IPS-18a (cell line): Measurements from ENCODE around the gene SLC39A11.

Experiments
- H3K27ac ChIP-seq: one replicate; pipeline ENCODE4 v1.5.1; 2013; ENCODE audit warnings: low read length
- H3K27me3 ChIP-seq: one replicate; pipeline ENCODE4 v1.6.1; 2013; ENCODE audit warnings: mild to moderate bottlenecking, low read length; ENCODE audit not compliant: control insufficient read depth, insufficient read depth
- H3K36me3 ChIP-seq: one replicate; pipeline ENCODE4 v1.6.1; 2013; ENCODE audit warnings: low read depth, low read length; ENCODE audit not compliant: control insufficient read depth
- H3K4me1 ChIP-seq: one replicate; pipeline ENCODE4 v1.6.1; 2013; ENCODE audit warnings: low read depth, low read length; ENCODE audit not compliant: control insufficient read depth
- H3K4me3 ChIP-seq: one replicate; pipeline ENCODE4 v1.5.1; 2013; ENCODE audit warnings: low read length
- H3K9ac ChIP-seq: one replicate; pipeline ENCODE4 v1.6.1; 2013; ENCODE audit warnings: mild to moderate bottlenecking, low read length, moderate library complexity
- H3K9me3 ChIP-seq: one replicate; pipeline ENCODE4 v1.6.1; 2013; ENCODE audit warnings: low read depth, low read length; ENCODE audit not compliant: control insufficient read depth

Gene SLC39A11

DNA sequence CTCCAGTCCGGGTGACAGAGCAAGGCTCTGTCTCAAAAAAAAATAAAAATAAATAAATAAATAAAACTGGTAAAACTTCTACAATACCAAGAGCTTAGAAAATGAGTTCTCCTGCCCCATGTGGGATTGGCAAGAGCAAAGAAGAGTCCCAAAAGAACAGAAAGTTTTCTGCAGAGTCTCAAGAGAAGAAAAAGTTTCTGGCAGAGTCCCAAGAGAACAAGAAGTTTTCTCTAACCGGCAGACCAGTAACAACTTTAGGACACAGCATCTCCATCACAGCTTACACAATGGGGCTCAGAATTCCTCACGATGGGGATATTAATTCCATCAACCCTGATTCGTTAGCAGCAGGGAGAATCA, 1.1 kb downstream of the SLC39A11 start:
- H3K27ac ChIP-seq, result no peak overlapping the region

DNA sequence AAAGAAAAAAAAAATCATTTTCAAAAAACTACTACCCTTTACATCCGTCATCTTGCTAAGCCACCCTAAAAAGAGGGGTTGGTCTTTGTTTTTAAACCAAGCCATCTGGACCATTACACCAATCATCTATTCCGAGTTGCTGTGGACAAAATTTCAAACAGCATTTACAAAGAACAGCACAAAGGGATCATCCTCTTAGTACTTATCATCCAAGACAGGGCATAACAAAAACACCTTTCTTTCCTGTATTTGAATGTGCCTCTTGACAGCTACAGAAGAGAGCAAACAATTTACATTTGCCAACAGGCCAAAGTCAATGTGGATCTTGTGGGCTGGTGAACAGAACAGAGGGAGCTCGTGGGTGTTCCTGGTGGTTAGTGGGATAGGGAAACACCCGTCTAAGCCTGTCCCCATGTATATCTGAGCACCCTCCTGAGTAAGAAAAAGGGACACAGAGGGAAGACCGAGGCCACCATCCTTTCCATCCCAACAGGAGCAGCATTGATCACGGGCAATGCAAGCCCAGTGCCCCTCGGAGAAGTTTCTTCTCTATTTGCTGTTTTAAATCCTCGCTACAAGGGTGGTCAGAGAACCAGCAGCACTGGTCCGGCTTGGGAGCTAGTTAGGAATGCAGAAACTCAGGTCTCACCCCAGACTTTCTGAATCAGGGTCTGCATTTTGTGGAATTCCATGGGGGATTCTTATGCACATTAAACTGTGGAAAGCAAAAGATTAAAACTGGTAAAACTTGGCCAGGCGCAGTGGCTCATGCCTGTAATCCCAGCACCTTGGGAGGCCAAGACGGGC, 1.9 kb downstream of the SLC39A11 start:
- no peak overlapping the region for H3K4me3 ChIP-seq
- H3K36me3 ChIP-seq, result no peaks in the 10 kb centered on the region
- H3K27ac ChIP-seq, result no peak overlapping the region
- no peak overlapping the region for H3K9ac ChIP-seq
- H3K27me3 ChIP-seq, result no peaks in the 10 kb centered on the region
- H3K9me3 ChIP-seq, result no peaks in the 10 kb centered on the region
- H3K4me1 ChIP-seq, result peaks cover 16% of the 10 kb centered on the region

More for the DNA sequence above, 1.1 kb downstream of the SLC39A11 start:
- Histone ChIP-seq H3K36me3 (no peaks in the 10 kb centered on the region), H3K4me3 (peak overlapping the region; percentile 70), H3K4me1 (peaks cover 16% of the 10 kb centered on the region), H3K27me3 (no peaks in the 10 kb centered on the region), H3K9me3 (no peaks in the 10 kb centered on the region), H3K9ac (no peak overlapping the region)

DNA sequence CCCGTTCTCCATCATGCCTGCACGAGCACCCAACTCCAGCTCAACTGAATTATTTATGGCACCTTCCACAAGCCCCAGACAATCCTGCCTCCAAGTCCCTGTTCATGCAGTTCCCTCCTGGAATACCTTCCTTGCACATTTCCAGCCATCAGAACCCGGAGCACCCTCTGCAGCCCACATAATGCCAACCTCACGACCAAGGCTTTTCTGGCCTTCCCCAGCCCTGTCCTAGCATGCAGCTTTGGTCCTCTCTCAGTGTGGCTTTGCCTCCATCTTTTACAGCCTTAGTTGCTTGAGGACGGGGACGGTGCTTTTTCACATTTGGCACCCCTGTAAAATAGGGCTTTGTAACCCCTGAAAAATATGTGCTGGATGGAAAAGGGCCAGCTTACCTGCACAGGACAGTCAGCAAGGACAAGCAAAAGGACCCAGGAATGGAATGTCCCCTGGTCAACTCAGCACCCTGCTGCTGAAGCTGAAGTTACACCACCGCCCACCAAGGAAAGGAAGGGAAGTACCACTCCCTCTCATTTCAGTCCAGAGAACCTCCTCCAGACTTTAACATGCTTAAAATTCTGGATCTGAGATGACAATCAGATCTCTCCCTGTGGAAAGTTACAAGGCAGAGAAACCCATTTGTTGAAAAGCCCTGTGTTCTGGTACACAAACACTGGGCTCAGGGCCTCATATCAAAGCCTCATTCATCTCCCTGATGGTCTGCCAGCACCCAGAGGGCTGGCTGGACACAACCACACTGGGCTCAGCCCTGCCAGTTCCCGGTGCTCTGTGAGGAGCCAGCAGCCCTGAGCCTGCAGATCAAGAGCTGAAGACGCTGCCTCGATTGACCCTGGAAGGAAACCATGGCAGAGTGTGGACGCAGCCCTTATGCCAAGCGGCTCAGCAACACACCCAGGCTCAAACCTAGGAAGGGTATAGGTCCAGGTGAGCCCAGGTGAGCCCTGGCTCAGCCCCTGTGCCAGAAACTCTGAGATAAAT, 2.9 kb downstream of the SLC39A11 start:
- no peak overlapping the region for H3K27ac ChIP-seq
- H3K4me1 ChIP-seq, result peaks cover 16% of the 10 kb centered on the region
- H3K9ac ChIP-seq, result no peak overlapping the region
- H3K36me3 ChIP-seq, result no peaks in the 10 kb centered on the region
- no peak overlapping the region for H3K4me3 ChIP-seq
- no peaks in the 10 kb centered on the region for H3K9me3 ChIP-seq
- no peaks in the 10 kb centered on the region for H3K27me3 ChIP-seq

DNA sequence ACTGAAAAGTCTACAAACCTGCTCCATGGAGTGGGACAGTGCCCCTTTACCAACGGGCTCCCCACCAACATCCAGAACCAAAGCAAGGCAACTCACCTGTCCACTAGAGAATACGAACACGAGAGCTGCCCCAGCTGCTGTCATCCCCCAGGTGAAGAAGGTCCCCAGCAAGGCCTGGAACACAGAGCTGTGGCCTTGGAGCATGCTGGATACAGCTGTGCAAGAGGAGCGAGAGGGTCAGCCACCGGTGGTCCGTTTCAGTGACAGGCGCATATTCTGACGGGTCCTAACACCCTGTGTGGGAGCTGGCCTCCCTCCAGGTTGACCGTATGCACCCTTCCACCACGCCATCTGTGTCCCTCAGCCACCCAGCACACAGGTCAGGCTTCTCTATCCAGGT, 3.9 kb downstream of the SLC39A11 start:
- H3K27ac ChIP-seq, result no peak overlapping the region
- H3K36me3 ChIP-seq, result no peaks in the 10 kb centered on the region
- no peak overlapping the region for H3K4me3 ChIP-seq
- no peak overlapping the region for H3K9ac ChIP-seq
- peaks cover under 1% of the 10 kb centered on the region for H3K9me3 ChIP-seq
- H3K27me3 ChIP-seq, result no peaks in the 10 kb centered on the region
- H3K4me1 ChIP-seq, result peaks cover 16% of the 10 kb centered on the region

DNA sequence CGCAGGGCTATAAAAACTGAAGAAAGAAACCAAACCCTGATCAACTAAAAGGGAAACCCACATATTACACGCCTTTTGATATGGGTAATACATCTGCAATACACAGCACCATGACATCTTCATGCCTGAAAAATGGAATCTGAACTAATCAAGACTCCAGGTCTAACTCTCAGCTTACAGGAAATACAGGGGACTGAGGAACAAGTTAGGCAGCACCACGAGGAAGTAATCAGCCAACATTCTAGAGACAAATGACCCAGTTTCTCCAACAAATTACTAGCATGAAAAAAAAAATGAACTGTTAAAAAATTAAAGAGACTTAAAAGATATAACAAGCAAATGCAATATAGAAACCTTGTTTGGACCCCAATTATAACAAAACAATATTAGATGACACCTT, 9.1 kb downstream of the SLC39A11 start:
- no peak overlapping the region for H3K27ac ChIP-seq
- no peaks in the 10 kb centered on the region for H3K27me3 ChIP-seq
- H3K9me3 ChIP-seq, result peaks cover 4% of the 10 kb centered on the region
- H3K4me1 ChIP-seq, result no peaks in the 10 kb centered on the region
- H3K4me3 ChIP-seq, result no peak overlapping the region
- no peaks in the 10 kb centered on the region for H3K36me3 ChIP-seq
- H3K9ac ChIP-seq, result no peak overlapping the region

DNA sequence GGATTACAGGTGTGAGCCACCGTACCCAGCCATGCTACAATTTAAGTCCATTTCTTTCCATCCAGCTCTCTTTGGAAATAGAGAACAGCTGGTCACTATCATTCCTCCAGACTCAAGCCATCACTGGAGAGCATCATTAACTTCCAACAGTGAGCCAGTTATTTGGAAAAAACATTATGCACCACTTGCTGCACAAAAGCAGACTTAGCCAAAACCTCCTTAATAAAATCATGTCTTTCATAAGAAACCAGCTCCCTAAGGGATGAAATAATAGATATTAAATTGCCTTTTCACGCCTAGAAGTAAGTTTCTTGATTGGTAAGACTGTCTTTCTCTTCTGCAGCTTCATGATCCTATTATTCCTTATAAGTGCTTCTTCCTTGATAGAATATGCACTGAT, 17.9 kb downstream of the SLC39A11 start:
- H3K9me3 ChIP-seq, result no peaks in the 10 kb centered on the region
- H3K36me3 ChIP-seq, result no peaks in the 10 kb centered on the region
- no peak overlapping the region for H3K27ac ChIP-seq
- H3K9ac ChIP-seq, result no peak overlapping the region
- no peaks in the 10 kb centered on the region for H3K4me1 ChIP-seq
- no peaks in the 10 kb centered on the region for H3K27me3 ChIP-seq
- H3K4me3 ChIP-seq, result no peak overlapping the region

DNA sequence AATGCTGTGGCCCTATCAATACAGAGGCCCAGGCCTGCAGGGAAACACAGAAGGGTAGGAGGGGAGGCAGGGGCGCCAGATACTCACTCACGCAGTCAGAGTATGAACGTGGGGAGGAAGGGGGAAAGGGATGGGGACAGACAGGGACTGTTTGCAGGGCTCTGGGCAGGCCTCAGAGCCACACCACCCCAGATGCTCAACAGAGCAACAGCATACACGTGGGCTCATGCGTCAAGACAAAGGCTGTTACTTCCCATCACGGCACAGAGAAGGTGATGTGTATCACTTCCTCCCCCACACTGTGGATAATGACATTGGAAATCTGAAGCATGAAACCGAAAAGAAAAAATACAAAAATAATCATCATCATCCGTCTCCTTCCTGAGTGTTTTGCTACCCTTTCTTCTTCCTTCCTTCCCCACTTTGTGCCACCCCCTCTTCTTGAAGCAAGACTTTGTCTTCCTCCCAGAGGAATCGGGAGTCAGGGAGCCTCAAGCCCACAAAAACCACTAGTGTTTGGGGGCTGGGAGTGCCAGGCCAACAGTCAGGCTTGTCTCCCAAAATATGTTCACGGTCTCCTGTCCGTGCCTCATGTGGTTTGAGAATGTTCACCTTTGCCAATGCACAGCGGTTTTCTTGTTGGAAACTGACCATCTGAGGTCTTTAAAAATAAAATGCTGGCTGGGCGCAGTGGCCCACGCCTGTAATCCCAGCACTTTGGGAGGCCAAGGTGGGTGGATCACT, 20.1 kb downstream of the SLC39A11 start:
- no peaks in the 10 kb centered on the region for H3K27me3 ChIP-seq
- H3K4me1 ChIP-seq, result no peaks in the 10 kb centered on the region
- no peaks in the 10 kb centered on the region for H3K36me3 ChIP-seq
- no peaks in the 10 kb centered on the region for H3K9me3 ChIP-seq
- H3K27ac ChIP-seq, result no peak overlapping the region
- H3K9ac ChIP-seq, result no peak overlapping the region
- H3K4me3 ChIP-seq, result no peak overlapping the region

DNA sequence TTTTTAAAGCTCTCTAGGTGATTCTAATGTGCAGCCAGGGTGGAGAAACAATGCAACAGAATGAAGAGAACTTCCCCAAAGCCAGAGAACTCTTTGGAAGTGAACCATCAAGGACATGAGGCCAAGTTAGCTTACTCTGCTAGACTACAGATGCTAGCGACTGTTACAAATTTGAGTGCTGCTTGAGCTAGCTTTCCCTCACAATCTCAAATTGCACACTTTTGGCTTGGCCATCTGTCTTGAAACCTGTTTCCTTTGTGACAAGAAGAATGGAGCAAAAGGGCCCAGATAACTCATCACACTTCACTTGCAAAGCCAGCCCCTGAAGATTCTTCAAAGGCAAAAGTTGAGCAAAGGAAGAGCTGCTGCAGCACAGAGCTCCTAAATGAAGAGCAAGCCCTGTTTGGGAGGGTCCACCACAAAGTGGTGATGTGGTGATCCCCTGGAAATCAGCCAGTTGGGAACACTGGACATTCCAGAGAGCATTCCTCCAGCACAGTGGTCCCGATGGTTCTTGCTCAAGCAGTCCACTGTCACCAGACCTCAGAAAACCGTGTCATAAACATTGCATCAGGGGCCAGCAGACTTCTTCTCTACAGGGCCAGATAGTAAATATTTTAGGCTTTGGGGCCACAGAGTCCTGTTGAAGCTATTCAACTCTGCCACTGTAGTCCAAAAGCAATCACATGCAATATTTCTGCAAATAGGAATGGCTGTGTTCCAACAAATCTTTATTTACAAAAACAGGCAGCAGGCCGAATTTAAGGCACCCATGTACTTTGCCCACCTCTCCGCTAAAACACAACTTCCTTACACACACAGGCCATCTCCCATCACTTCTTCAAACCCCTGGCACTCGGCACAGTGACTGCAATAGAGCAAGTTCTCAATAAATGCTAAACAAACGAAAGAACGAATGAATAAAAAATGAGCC, 21.2 kb downstream of the SLC39A11 start:
- no peaks in the 10 kb centered on the region for H3K27me3 ChIP-seq
- H3K36me3 ChIP-seq, result no peaks in the 10 kb centered on the region
- no peaks in the 10 kb centered on the region for H3K9me3 ChIP-seq
- no peak overlapping the region for H3K9ac ChIP-seq
- no peaks in the 10 kb centered on the region for H3K4me1 ChIP-seq
- H3K4me3 ChIP-seq, result no peak overlapping the region
- H3K27ac ChIP-seq, result no peak overlapping the region

DNA sequence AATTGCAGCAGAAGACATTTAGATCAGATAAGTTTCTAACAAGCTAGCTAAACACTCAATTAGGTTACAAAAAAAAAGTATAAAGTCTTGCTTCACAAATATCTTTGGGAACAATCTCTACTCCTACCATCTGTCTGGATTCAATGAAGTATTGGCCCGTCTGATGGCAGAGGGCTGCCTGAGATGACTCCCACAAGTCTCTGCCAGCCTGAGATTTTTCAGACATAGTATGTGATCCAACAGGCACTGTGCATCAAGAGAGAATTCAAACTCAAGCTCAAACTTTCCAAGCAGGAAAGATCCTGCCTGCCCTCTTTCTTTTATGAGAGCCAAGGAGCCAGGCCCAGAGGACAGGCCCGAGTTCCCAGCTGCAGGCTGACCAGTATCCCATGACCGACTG, 22.6 kb downstream of the SLC39A11 start:
- no peaks in the 10 kb centered on the region for H3K27me3 ChIP-seq

DNA sequence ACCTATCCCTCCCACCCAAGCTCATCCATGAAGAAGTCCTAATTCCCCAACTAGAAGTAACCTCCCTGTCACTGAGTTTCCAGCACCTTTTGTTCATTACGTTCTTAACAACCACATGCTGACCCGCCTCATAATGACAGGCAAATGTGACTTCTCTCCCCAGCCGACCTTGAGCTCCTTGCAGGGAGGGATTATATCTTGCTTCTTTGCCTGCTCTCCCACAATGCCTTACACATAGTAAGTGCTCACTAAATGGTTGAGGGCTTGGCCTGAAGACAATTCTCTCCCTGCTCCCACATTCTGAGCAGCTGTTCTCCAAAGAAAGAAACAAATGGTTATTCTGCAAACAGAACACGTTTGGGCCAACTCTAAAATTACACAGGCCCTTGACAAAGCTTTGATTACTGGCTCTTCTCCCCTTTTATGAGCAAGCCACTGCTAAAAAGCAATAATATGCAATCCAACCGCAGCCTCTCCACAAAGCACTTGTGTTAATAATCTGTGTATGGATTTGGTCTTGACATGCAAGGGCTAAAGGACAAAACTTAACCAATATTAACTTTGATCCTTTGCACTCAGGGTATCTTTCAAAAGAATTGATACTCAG, 23.2 kb downstream of the SLC39A11 start:
- H3K27ac ChIP-seq, result no peak overlapping the region
- no peaks in the 10 kb centered on the region for H3K4me1 ChIP-seq
- no peaks in the 10 kb centered on the region for H3K36me3 ChIP-seq
- H3K27me3 ChIP-seq, result no peaks in the 10 kb centered on the region
- H3K9me3 ChIP-seq, result no peaks in the 10 kb centered on the region
- no peak overlapping the region for H3K4me3 ChIP-seq
- H3K9ac ChIP-seq, result no peak overlapping the region

More for the DNA sequence above, 22.6 kb downstream of the SLC39A11 start:
- Histone ChIP-seq H3K9me3 (no peaks in the 10 kb centered on the region), H3K4me1 (no peaks in the 10 kb centered on the region), H3K36me3 (no peaks in the 10 kb centered on the region), H3K9ac (no peak overlapping the region), H3K27ac (no peak overlapping the region), H3K4me3 (no peak overlapping the region)
